Sigmoid colon (tissue), 7 donors: ENCODE results near the gene RPL10. TPM values are rescaled to one million over a fixed set of nuclear protein-coding genes. Genes with fewer than 3 reads are reported as not detected.

Source experiments
- DNase-seq: peaks from one replicate; pipeline ENCODE4 v3.0.0-alpha.2; 2019
- H3K27ac ChIP-seq, 4 donors: fragments of 200-600 bp; sonication (generic); one replicate each; pipeline ENCODE4 v1.5.1; 2016 to 2019; ENCODE audit warnings: mild to moderate bottlenecking in 1 of 4
- H3K27me3 ChIP-seq, 3 donors: fragments of 200-600 bp; sonication (generic); one replicate each; pipeline ENCODE4 v1.5.1; 2019; ENCODE audit warnings: mild to moderate bottlenecking in 1 of 3
- H3K36me3 ChIP-seq, 4 donors: fragments of 200-600 bp; sonication (generic); one replicate each; pipeline ENCODE4 v1.5.1; 2016 to 2019
- H3K4me1 ChIP-seq, 4 donors: fragments of 200-600 bp; sonication (generic); one replicate each; pipeline ENCODE4 v1.5.1; 2017 to 2019
- H3K4me3 ChIP-seq, 4 donors: fragments of 200-600 bp; sonication (generic); one replicate each; pipeline ENCODE4 v1.5.1; 2017 to 2019; ENCODE audit warnings: mild to moderate bottlenecking in 2 of 4, moderate library complexity in 1 of 4
- H3K9me3 ChIP-seq, 4 donors: fragments of 200-600 bp in 3 of 4; sonication (generic) in 3 of 4; one replicate each; pipeline versions ENCODE4 v1.5.1 to v1.6.1; 2013 to 2019
- CTCF ChIP-seq, 4 experiments: fragments of 450-650 bp in 3 of 4; fragments of 200-600 bp in 1 of 4; IDR thresholded peaks; one replicate each; pipeline ENCODE4 v1.5.1; 2016 to 2019; ENCODE audit warnings: antibody characterized with exemption in 4 of 4, mild to moderate bottlenecking in 3 of 4, moderate library complexity in 2 of 4
- EP300 ChIP-seq, 4 donors: sonication (generic); formaldehyde crosslinking; IDR thresholded peaks; one replicate each; pipeline ENCODE4 v1.6.1; 2017; ENCODE audit warnings: antibody characterized with exemption in 4 of 4
- POLR2A ChIP-seq, 2 donors: fragments of 450-650 bp; IDR thresholded peaks; one replicate each; pipeline ENCODE4 v1.6.1; 2016; ENCODE audit warnings: antibody characterized with exemption in 2 of 2, mild to moderate bottlenecking in 2 of 2, moderate library complexity in 2 of 2
- POLR2AphosphoS5 ChIP-seq, 4 donors: sonication (generic); formaldehyde crosslinking; IDR thresholded peaks; one replicate each; pipeline ENCODE4 v1.6.1; 2017; ENCODE audit warnings: antibody characterized with exemption in 4 of 4
- WGBS, 2 donors: extraction: QIAGEN DNeasy Blood & Tissue Kit; methylation state at CpG; one replicate each; pipeline ENCODE4 v1.1.7; 2013; 5-methylcytosine and 5-hydroxymethylcytosine counted together
- intact Hi-C: fragments of 100-400 bp; cut with DNase I; formaldehyde crosslinking; loops from one replicate; pipeline ENCODE4 v1.15.1; 2023
- polyA plus RNA-seq, 3 donors: library from polyadenylated mRNA; stranded (reverse); fragments of 200-250 nt; gene quantifications; one replicate each; pipeline ENCODE4 v1.2.3, GENCODE V29; 2013
- total RNA-seq, 4 donors: library from RNA; depleted of rRNA; stranded (reverse); fragments of >200 nt; gene quantifications; one replicate each; pipeline ENCODE4 v1.1.0, GENCODE V29; 2016
- donor health status: healthy with polysubstance abuse.
- donor health status: Bipolar disorder and iron deficiency.
- donor health status: healthy.

Gene RPL10
- total and polyA plus RNA-seq, 7 donors, result 3,138 to 8,651 (median 5,003) TPM

- Histone ChIP-seq H3K9me3 (no peaks in the 10 kb centered on the region), H3K4me1 (peaks cover 0 to 40% (median 27%) of the 10 kb centered on the region in 4 donors), H3K4me3 (peak within 1 kb of the TSS; percentile 55 to 86 (median 77)), H3K27ac (peak within 1 kb of the TSS; percentile 98 to 100 (median 98)), H3K36me3 (peaks cover 0 to 4% (median 0%) of the 10 kb centered on the region in 4 donors), H3K27me3 (no peaks in the 10 kb centered on the region)
- intact Hi-C loops, result no loop called here
- WGBS, 2 donors, result 0 to 1% methylated on average over 103 of the region's 103 CpGs
- peak; percentile 99 for DNase-seq
- TF ChIP-seq CTCF (IDR thresholded peaks at IDR 0.05) (no peak), POLR2AphosphoS5 (IDR thresholded peaks at IDR 0.05) (peak in 3 of 4 donors; percentile 89 to 96 (median 92)), EP300 (IDR thresholded peaks at IDR 0.05) (peak in 2 of 4 donors; percentile 17 to 45), POLR2A (IDR thresholded peaks at IDR 0.05) (peak; percentile 71 to 82)
These were observed 19.2 kb upstream of the RPL10 start, which contains the start of gene EMD for GRCh38 chrX:154378799-154379568. TSS of gene EMD (plus strand) at chrX:154379295. CDS start at chrX:154379485, 190 bp downstream.

- Histone ChIP-seq H3K36me3 (peaks cover 0 to 4% (median 0%) of the 10 kb centered on the region in 4 donors), H3K9me3 (no peaks in the 10 kb centered on the region), H3K27ac (peak overlapping the region; percentile 90 to 100 (median 96)), H3K4me1 (peaks cover 0 to 46% (median 30%) of the 10 kb centered on the region in 4 donors), H3K27me3 (no peaks in the 10 kb centered on the region), H3K4me3 (peak overlapping the region; percentile 55 to 86 (median 77))
- intact Hi-C loops, result no loop called here
- WGBS, 2 donors, result 1% methylated on average over 38 of the region's 38 CpGs
- DNase-seq, result no peak
- TF ChIP-seq POLR2A (IDR thresholded peaks at IDR 0.05), result no peak
- no peak for TF ChIP-seq EP300 (IDR thresholded peaks at IDR 0.05)
- no peak for TF ChIP-seq CTCF (IDR thresholded peaks at IDR 0.05)
- TF ChIP-seq POLR2AphosphoS5 (IDR thresholded peaks at IDR 0.05), result no peak
These were observed 18.6 kb upstream of the RPL10 start for GRCh38 chrX:154379569-154379951.

- peak overlapping the region; percentile 55 to 86 (median 77) for H3K4me3 ChIP-seq
- peaks cover 0 to 48% (median 30%) of the 10 kb centered on the region in 4 donors for H3K4me1 ChIP-seq
- no peaks in the 10 kb centered on the region for H3K9me3 ChIP-seq
- peaks cover 0 to 4% (median 0%) of the 10 kb centered on the region in 4 donors for H3K36me3 ChIP-seq
- TF ChIP-seq POLR2AphosphoS5 (IDR thresholded peaks at IDR 0.05) (peak in 1 of 4 donors; percentile 21), EP300 (IDR thresholded peaks at IDR 0.05) (no peak)
- peak; percentile 75 for DNase-seq
- 25 to 49% methylated on average over 13 of the region's 13 CpGs for WGBS, 2 donors
- peak overlapping the region; percentile 90 to 100 (median 96) for H3K27ac ChIP-seq
- intact Hi-C loops, result no loop called here
- H3K27me3 ChIP-seq, result no peaks in the 10 kb centered on the region
These were observed 18.0 kb upstream of the RPL10 start for GRCh38 chrX:154380153-154380552.

- TF ChIP-seq CTCF (IDR thresholded peaks at IDR 0.05) (no peak), POLR2AphosphoS5 (IDR thresholded peaks at IDR 0.05) (no peak), EP300 (IDR thresholded peaks at IDR 0.05) (no peak), POLR2A (IDR thresholded peaks at IDR 0.05) (no peak)
- DNase-seq, result no peak
- intact Hi-C loops, result no loop called here
- Histone ChIP-seq H3K9me3 (no peaks in the 10 kb centered on the region), H3K27me3 (no peaks in the 10 kb centered on the region), H3K36me3 (peaks cover 0 to 4% (median 0%) of the 10 kb centered on the region in 4 donors), H3K27ac (peak overlapping the region; percentile 90 to 100 (median 96)), H3K4me1 (peaks cover 0 to 48% (median 30%) of the 10 kb centered on the region in 4 donors), H3K4me3 (peak overlapping the region in 3 of 4 donors; percentile 55 to 81 (median 73))
- 87 to 94% methylated on average over 14 of the region's 14 CpGs for WGBS, 2 donors
These were observed 17.4 kb upstream of the RPL10 start for GRCh38 chrX:154380787-154381186.

GRCh38 chrX:154381271-154381670, 16.9 kb upstream of the RPL10 start:
- TF ChIP-seq EP300 (IDR thresholded peaks at IDR 0.05) (no peak), POLR2AphosphoS5 (IDR thresholded peaks at IDR 0.05) (no peak), POLR2A (IDR thresholded peaks at IDR 0.05) (no peak), CTCF (IDR thresholded peaks at IDR 0.05) (no peak)
- peaks cover 0 to 4% (median 0%) of the 10 kb centered on the region in 4 donors for H3K36me3 ChIP-seq
- intact Hi-C loops, result no loop called here
- H3K4me3 ChIP-seq, result no peak overlapping the region
- peak overlapping the region in 3 of 4 donors; percentile 90 to 100 (median 95) for H3K27ac ChIP-seq
- no peaks in the 10 kb centered on the region for H3K27me3 ChIP-seq
- peaks cover 0 to 46% (median 30%) of the 10 kb centered on the region in 4 donors for H3K4me1 ChIP-seq
- DNase-seq, result no peak
- WGBS, 2 donors, result 80 to 85% methylated on average over 6 of the region's 6 CpGs
- no peaks in the 10 kb centered on the region for H3K9me3 ChIP-seq
